ENCODE data around the gene OR2H2.
A peak's percentile ranks its signal among the peaks of the same experiment; 100 is the strongest.

OR2H2 gene

GRCh38 chr6:29593199-29593855, 8.4 kb downstream of the OR2H2 start:
- no peak for DNase-seq (ENCODE audit: low read depth)

- no peak for DNase-seq (ENCODE audit: low read depth)
Observed at GRCh38 chr6:29596381-29596900, 11.5 kb downstream of the OR2H2 start.

GRCh38 chr6:29597184-29597583, 12.3 kb downstream of the OR2H2 start:
- no peak for DNase-seq (ENCODE audit: low read depth)

GRCh38 chr6:29598172-29598747, 13.3 kb downstream of the OR2H2 start:
- no peak for DNase-seq (ENCODE audit: low read depth)

GRCh38 chr6:29602564-29603361, 17.8 kb downstream of the OR2H2 start:
- DNase-seq (ENCODE audit: low read depth) = no peak

GRCh38 chr6:29603456-29603855, 18.5 kb downstream of the OR2H2 start:
- DNase-seq (ENCODE audit: low read depth) = no peak

GRCh38 chr6:29603930-29604329, 19.0 kb downstream of the OR2H2 start:
- no peak for DNase-seq (ENCODE audit: low read depth)

GRCh38 chr6:29608131-29608530, 23.2 kb downstream of the OR2H2 start:
- DNase-seq (ENCODE audit: low read depth) = no peak

- DNase-seq (ENCODE audit: low read depth) = no peak
Observed at GRCh38 chr6:29610540-29610939, 25.6 kb downstream of the OR2H2 start.

- DNase-seq (ENCODE audit: low read depth) = no peak
Observed at GRCh38 chr6:29611426-29611825, 26.5 kb downstream of the OR2H2 start.

GRCh38 chr6:29617782-29618554, 33.0 kb downstream of the OR2H2 start:
- DNase-seq (ENCODE audit: low read depth) = no peak

GRCh38 chr6:29619578-29620160, 34.7 kb downstream of the OR2H2 start:
- DNase-seq (ENCODE audit: low read depth) = no peak

GRCh38 chr6:29620630-29621029, 35.7 kb downstream of the OR2H2 start:
- DNase-seq (ENCODE audit: low read depth) = no peak

GRCh38 chr6:29624520-29624961, 39.6 kb downstream of the OR2H2 start:
- no peak for DNase-seq (ENCODE audit: low read depth)

GRCh38 chr6:29625337-29625930, 40.5 kb downstream of the OR2H2 start:
- no peak for DNase-seq (ENCODE audit: low read depth)

GRCh38 chr6:29626948-29627754, 42.2 kb downstream of the OR2H2 start:
- no peak for DNase-seq (ENCODE audit: low read depth)

GRCh38 chr6:29627755-29628418, 43.0 kb downstream of the OR2H2 start:
- DNase-seq (ENCODE audit: low read depth) = peak; percentile 37

- DNase-seq (ENCODE audit: low read depth) = peak; percentile 50
Observed at GRCh38 chr6:29628419-29629281, 43.7 kb downstream of the OR2H2 start.

GRCh38 chr6:29629571-29629970, 44.6 kb downstream of the OR2H2 start:
- DNase-seq (ENCODE audit: low read depth) = no peak
